Heart left ventricle (tissue), 13 donors: Measurements from ENCODE around the gene KCNMA1.

Source experiments
- POLR2A ChIP-seq, 2 donors: fragments of 450-650 bp; IDR thresholded peaks; one replicate each; pipeline ENCODE4 v1.6.1; 2017; ENCODE audit warnings: antibody characterized with exemption in 2 of 2, mild to moderate bottlenecking in 2 of 2, moderate library complexity in 2 of 2
- TF ChIP-seq, protein P1 (sequence below), 12 donors: fragments of 200-600 bp; sonication (generic) in 4 of 12; IDR thresholded peaks; one replicate each; pipeline versions ENCODE4 v1.5.0 to v1.8.0; 2018 to 2022; ENCODE audit warnings: antibody characterized with exemption in 12 of 12, mild to moderate bottlenecking in 5 of 12
- donor health status: ischemic (EF 13 %, LVEDD 7.1; RV severe dilation, severe dysfunction).
- donor health status: DM: no; HTN: yes; CAD: no.
- donor health status: DM: no; HTN: no; CAD: no.
- donor health status: ischemic (EF 25% LVEDD 6.9; RV normal size, moderate dysfunction).
- donor health status: ischemic (EF 25% LVEDD 5.7; RV mildly dilated, moderate dysfunction).
- donor health status: ischemic (EF 35%, LVEDD 5.7; RV mildly dilated, moderate dysfunction).
- donor health status: nonischemic (EF 11% LVEDD 7.7; RV severe dilation, severe dysfunction).
- donor health status: DM: yes; HTN: yes; CAD: no.
- donor health status: PGD.
- donor health status: ischemic (EF 29% LVEDD 5.4; RV normal size, mild dysfunction).
- donor health status: nonischemic (EF 23%, LVEDD 6.1; RV moderate dilation, normal function).

DNA sequence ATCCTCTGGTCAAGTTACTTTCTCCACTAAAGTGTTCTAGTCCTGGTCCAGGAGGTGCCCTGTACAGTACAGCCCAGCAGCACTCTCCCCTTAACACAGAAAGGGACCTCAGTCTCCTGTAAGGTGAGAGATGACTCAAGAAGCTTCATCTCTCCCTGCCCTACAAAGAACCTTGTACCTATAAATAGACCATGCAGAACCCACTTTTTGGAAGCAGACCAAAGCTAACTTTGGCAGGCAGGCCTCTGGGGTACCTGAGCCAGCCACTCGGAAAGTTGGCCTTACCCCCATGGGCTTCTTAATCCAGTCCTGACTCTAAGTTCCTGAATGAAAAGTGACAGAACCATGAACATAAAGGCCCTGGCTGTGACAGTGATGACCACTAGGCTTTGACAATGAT lies 454.8 kb downstream of the KCNMA1 start:
- TF ChIP-seq POLR2A (IDR thresholded peaks at IDR 0.05), result no peak
- TF ChIP-seq, protein P1, sequence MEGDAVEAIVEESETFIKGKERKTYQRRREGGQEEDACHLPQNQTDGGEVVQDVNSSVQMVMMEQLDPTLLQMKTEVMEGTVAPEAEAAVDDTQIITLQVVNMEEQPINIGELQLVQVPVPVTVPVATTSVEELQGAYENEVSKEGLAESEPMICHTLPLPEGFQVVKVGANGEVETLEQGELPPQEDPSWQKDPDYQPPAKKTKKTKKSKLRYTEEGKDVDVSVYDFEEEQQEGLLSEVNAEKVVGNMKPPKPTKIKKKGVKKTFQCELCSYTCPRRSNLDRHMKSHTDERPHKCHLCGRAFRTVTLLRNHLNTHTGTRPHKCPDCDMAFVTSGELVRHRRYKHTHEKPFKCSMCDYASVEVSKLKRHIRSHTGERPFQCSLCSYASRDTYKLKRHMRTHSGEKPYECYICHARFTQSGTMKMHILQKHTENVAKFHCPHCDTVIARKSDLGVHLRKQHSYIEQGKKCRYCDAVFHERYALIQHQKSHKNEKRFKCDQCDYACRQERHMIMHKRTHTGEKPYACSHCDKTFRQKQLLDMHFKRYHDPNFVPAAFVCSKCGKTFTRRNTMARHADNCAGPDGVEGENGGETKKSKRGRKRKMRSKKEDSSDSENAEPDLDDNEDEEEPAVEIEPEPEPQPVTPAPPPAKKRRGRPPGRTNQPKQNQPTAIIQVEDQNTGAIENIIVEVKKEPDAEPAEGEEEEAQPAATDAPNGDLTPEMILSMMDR (IDR thresholded peaks at IDR 0.05), result no peak
